HepG2 (cell line): ENCODE measurements around the gene GUCY2D. TPM values are rescaled to one million over a fixed set of nuclear protein-coding genes. Genes with fewer than 3 reads are reported as not detected.
A peak's percentile ranks its signal among the peaks of the same experiment; 100 is the strongest.

Experiments
- AHR ChIP-seq: IDR thresholded peaks from 2 replicates; pipeline ENCODE4 v1.6.1; 2018; ENCODE audit warnings: missing genetic modification reagents, missing compliant biosample characterization
- ARNT ChIP-seq: fragments of 450-650 bp; IDR thresholded peaks from 2 replicates; pipeline ENCODE4 v1.6.1; 2017
- FOXJ3 ChIP-seq: sonication (generic); formaldehyde crosslinking; IDR thresholded peaks from 2 replicates; pipeline ENCODE4 v1.4.0; 2020; ENCODE audit warnings: missing genetic modification reagents, mild to moderate bottlenecking, borderline replicate concordance
- HMGA1 ChIP-seq: sonication (generic); formaldehyde crosslinking; conservative IDR thresholded peaks from 2 replicates; pipeline ENCODE4 v1.4.0; 2020; ENCODE audit warnings: missing genetic modification reagents
- KAT7 ChIP-seq: IDR thresholded peaks from 2 replicates; pipeline ENCODE4 v1.6.1; 2018; ENCODE audit warnings: borderline replicate concordance, missing compliant biosample characterization
- KDM5B ChIP-seq: sonication (generic); formaldehyde crosslinking; IDR thresholded peaks from 2 replicates; pipeline ENCODE4 v1.4.0; 2020; ENCODE audit warnings: missing genetic modification reagents, mild to moderate bottlenecking, borderline replicate concordance
- MBNL3 ChIP-seq: fragments of 250-450 bp; sonication (Bioruptor Pico); conservative IDR thresholded peaks from 2 replicates; pipeline ENCODE4 v1.8.0; 2022; ENCODE audit warnings: mild to moderate bottlenecking, inconsistent platforms
- MIER2 ChIP-seq: IDR thresholded peaks from 2 replicates; pipeline ENCODE4 v1.6.1; 2016; ENCODE audit warnings: missing biosample characterization, missing genetic modification reagents
- SATB2 ChIP-seq: sonication (generic); formaldehyde crosslinking; IDR thresholded peaks from 2 replicates; pipeline ENCODE4 v1.5.0; 2020; ENCODE audit warnings: missing genetic modification reagents
- ZFP36L1 ChIP-seq: sonication (generic); formaldehyde crosslinking; IDR thresholded peaks from 2 replicates; pipeline ENCODE4 v1.8.0; 2022; ENCODE audit warnings: mild to moderate bottlenecking, missing genetic modification reagents, moderate library complexity
- ZNF205 ChIP-seq: IDR thresholded peaks from 2 replicates; pipeline ENCODE4 v1.6.1; 2018; ENCODE audit warnings: missing biosample characterization, missing genetic modification reagents
- ZNF329 ChIP-seq: sonication (generic); formaldehyde crosslinking; IDR thresholded peaks from 2 replicates; pipeline ENCODE4 v1.9.0; 2021; ENCODE audit warnings: low read depth, mild to moderate bottlenecking, missing genetic modification reagents
- ZNF33A ChIP-seq: sonication (generic); formaldehyde crosslinking; IDR thresholded peaks from 2 replicates; pipeline ENCODE4 v1.5.1; 2020; ENCODE audit warnings: missing genetic modification reagents, mild to moderate bottlenecking, moderate library complexity, borderline replicate concordance
- ZNF431 ChIP-seq: sonication (generic); formaldehyde crosslinking; IDR thresholded peaks from 2 replicates; pipeline ENCODE4 v1.9.0; 2022; ENCODE audit warnings: missing genetic modification reagents, low read depth, mild to moderate bottlenecking, borderline replicate concordance
- ZNF468 ChIP-seq: sonication (generic); formaldehyde crosslinking; IDR thresholded peaks from 2 replicates; pipeline ENCODE4 v1.8.0; 2022; ENCODE audit warnings: mild to moderate bottlenecking, moderate library complexity, missing genetic modification reagents
- ZNF891 ChIP-seq: sonication (generic); formaldehyde crosslinking; IDR thresholded peaks from 2 replicates; pipeline ENCODE4 v1.5.0; 2020; ENCODE audit warnings: mild to moderate bottlenecking, missing genetic modification reagents
- ZSCAN20 ChIP-seq: sonication (generic); formaldehyde crosslinking; IDR thresholded peaks from 2 replicates; pipeline ENCODE4 v1.4.0; 2020; ENCODE audit warnings: missing genetic modification reagents, mild to moderate bottlenecking, borderline replicate concordance
- polyA plus RNA-seq, 8 experiments: library from polyadenylated mRNA; depleted of rRNA in 3 of 8; stranded (reverse) in 7 of 8; unstranded in 1 of 8; fragments of >200 nt; fragmentation: Illumina TruSeq in 4 of 8; extraction: Trizol in 4 of 8; gene quantifications; 2 replicates each; pipeline versions ENCODE4 v1.2.1 to v1.2.3, GENCODE V29; 2011 to 2016; ENCODE audit warnings: low read depth in 4 of 8, missing spikeins in 1 of 8, mixed read lengths in 1 of 8; ENCODE audit not compliant: insufficient read depth in 1 of 8
- total RNA-seq, 5 experiments: library from RNA; depleted of rRNA; stranded (reverse); fragments of >200 nt; fragmentation: Illumina TruSeq; extraction: Trizol; gene quantifications; 2 replicates each; pipeline ENCODE4 v1.2.3, GENCODE V29; 2016; ENCODE audit warnings: low read depth in 1 of 5
- TF ChIP-seq, protein P1 (sequence below): sonication (generic); formaldehyde crosslinking; IDR thresholded peaks from 2 replicates; pipeline ENCODE4 v1.5.0; 2020; ENCODE audit warnings: mild to moderate bottlenecking, missing genetic modification reagents
- TF ChIP-seq, protein P2 (sequence below): sonication (generic); formaldehyde crosslinking; IDR thresholded peaks from 2 replicates; pipeline ENCODE4 v1.4.0; 2020; ENCODE audit warnings: missing genetic modification reagents
- TF ChIP-seq, protein P3 (sequence below): sonication (generic); formaldehyde crosslinking; IDR thresholded peaks from 2 replicates; pipeline ENCODE4 v1.4.0; 2020; ENCODE audit warnings: missing genetic modification reagents, mild to moderate bottlenecking, borderline replicate concordance
- TF ChIP-seq, protein P4 (sequence below): sonication (generic); formaldehyde crosslinking; IDR thresholded peaks from 2 replicates; pipeline ENCODE4 v1.4.0; 2020; ENCODE audit warnings: missing genetic modification reagents, borderline replicate concordance

The GUCY2D gene
- total and polyA plus RNA-seq, 2 of the 13 experiments (the other 11 are each of a cell fraction or from before 2014, with no cell fraction given) = not detected

DNA sequence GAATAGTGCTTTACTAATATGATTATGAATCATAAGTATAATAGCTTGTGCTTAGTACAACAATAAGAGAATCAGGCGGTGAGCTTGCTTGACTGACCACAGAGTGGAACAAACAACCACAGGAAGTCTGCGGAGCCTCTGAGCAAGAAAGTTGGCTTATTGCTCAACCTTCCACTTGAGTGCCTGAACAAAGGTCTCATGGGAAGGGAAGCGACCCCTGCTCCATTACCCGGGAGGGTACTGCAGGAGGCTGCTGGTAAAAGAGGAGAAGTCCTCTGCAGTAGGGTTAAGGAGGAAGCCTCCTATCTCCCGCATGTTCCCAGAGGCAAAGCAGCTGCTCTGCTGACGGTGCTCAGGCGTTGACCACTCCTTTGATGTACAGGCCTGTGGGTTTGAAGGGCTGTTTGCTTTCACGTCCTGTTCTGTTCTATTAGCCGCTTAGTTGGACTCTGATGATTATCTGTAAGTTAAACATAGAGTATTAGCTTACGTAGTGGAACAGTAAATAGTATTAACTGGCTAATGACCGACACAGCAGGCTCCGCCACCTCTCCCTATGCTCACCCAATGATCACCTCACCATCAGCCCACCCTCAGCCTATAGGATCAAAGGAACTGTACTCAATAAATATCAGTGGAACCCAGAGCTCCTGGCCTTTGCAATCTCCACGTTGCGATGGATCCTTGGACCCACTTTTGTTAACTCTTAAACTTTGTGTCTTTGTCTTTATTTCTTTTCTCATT is 54.0 kb downstream of the GUCY2D start (continued):
- TF ChIP-seq, protein P1, sequence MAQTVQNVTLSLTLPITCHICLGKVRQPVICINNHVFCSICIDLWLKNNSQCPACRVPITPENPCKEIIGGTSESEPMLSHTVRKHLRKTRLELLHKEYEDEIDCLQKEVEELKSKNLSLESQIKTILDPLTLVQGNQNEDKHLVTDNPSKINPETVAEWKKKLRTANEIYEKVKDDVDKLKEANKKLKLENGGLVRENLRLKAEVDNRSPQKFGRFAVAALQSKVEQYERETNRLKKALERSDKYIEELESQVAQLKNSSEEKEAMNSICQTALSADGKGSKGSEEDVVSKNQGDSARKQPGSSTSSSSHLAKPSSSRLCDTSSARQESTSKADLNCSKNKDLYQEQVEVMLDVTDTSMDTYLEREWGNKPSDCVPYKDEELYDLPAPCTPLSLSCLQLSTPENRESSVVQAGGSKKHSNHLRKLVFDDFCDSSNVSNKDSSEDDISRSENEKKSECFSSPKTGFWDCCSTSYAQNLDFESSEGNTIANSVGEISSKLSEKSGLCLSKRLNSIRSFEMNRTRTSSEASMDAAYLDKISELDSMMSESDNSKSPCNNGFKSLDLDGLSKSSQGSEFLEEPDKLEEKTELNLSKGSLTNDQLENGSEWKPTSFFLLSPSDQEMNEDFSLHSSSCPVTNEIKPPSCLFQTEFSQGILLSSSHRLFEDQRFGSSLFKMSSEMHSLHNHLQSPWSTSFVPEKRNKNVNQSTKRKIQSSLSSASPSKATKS (CRISPR knock-in tag) = peak; percentile 89; the same call in 1 of the 2 replicates
- no peak for TF ChIP-seq ZNF329 (CRISPR knock-in tag)
- TF ChIP-seq, protein P2, sequence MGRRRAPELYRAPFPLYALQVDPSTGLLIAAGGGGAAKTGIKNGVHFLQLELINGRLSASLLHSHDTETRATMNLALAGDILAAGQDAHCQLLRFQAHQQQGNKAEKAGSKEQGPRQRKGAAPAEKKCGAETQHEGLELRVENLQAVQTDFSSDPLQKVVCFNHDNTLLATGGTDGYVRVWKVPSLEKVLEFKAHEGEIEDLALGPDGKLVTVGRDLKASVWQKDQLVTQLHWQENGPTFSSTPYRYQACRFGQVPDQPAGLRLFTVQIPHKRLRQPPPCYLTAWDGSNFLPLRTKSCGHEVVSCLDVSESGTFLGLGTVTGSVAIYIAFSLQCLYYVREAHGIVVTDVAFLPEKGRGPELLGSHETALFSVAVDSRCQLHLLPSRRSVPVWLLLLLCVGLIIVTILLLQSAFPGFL (CRISPR knock-in tag) = no peak
- no peak for TF ChIP-seq HMGA1
- no peak for TF ChIP-seq ZFP36L1 (CRISPR knock-in tag)
- no peak for TF ChIP-seq ZSCAN20 (CRISPR knock-in tag)
- TF ChIP-seq, protein P3, sequence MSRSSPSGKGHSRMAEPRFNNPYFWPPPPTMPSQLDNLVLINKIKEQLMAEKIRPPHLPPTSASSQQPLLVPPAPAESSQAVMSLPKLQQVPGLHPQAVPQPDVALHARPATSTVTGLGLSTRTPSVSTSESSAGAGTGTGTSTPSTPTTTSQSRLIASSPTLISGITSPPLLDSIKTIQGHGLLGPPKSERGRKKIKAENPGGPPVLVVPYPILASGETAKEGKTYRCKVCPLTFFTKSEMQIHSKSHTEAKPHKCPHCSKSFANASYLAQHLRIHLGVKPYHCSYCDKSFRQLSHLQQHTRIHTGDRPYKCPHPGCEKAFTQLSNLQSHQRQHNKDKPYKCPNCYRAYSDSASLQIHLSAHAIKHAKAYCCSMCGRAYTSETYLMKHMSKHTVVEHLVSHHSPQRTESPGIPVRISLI (CRISPR knock-in tag) = no peak
- no peak for TF ChIP-seq AHR (CRISPR knock-in tag)
- peak; percentile 66; the same call in 1 of the 2 replicates for TF ChIP-seq MIER2 (CRISPR knock-in tag)
- TF ChIP-seq ZNF205 (CRISPR knock-in tag) = no peak; the same call in 1 of the 2 replicates
- TF ChIP-seq ARNT = no peak
- peak; percentile 99 for TF ChIP-seq SATB2 (CRISPR knock-in tag)
- TF ChIP-seq MBNL3 = no peak
- TF ChIP-seq ZNF431 (CRISPR knock-in tag) = no peak; the same call in 1 of the 2 replicates
- TF ChIP-seq FOXJ3 (CRISPR knock-in tag) = peak; percentile 79
- no peak for TF ChIP-seq ZNF468 (CRISPR knock-in tag)
- no peak; the same call in 1 of the 2 replicates for TF ChIP-seq KDM5B (CRISPR knock-in tag)
- 0 out of 2 replicates have a peak, but pooled peaks have one; percentile 5 for TF ChIP-seq ZNF33A (CRISPR knock-in tag)
- TF ChIP-seq KAT7 = no peak
- TF ChIP-seq, protein P4, sequence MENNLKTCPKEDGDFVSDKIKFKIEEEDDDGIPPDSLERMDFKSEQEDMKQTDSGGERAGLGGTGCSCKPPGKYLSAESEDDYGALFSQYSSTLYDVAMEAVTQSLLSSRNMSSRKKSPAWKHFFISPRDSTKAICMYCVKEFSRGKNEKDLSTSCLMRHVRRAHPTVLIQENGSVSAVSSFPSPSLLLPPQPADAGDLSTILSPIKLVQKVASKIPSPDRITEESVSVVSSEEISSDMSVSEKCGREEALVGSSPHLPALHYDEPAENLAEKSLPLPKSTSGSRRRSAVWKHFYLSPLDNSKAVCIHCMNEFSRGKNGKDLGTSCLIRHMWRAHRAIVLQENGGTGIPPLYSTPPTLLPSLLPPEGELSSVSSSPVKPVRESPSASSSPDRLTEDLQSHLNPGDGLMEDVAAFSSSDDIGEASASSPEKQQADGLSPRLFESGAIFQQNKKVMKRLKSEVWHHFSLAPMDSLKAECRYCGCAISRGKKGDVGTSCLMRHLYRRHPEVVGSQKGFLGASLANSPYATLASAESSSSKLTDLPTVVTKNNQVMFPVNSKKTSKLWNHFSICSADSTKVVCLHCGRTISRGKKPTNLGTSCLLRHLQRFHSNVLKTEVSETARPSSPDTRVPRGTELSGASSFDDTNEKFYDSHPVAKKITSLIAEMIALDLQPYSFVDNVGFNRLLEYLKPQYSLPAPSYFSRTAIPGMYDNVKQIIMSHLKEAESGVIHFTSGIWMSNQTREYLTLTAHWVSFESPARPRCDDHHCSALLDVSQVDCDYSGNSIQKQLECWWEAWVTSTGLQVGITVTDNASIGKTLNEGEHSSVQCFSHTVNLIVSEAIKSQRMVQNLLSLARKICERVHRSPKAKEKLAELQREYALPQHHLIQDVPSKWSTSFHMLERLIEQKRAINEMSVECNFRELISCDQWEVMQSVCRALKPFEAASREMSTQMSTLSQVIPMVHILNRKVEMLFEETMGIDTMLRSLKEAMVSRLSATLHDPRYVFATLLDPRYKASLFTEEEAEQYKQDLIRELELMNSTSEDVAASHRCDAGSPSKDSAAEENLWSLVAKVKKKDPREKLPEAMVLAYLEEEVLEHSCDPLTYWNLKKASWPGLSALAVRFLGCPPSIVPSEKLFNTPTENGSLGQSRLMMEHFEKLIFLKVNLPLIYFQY = no peak; the same call in 1 of the 2 replicates
- no peak for TF ChIP-seq ZNF891 (CRISPR knock-in tag)
